Measurements from ENCODE around the gene NXT1. TPM values are rescaled to one million over a fixed set of nuclear protein-coding genes. Genes with fewer than 3 reads are reported as not detected.

The NXT1 gene
- total RNA-seq, 2 donors from 2014 or later = 77.5 to 77.6 TPM

DNA sequence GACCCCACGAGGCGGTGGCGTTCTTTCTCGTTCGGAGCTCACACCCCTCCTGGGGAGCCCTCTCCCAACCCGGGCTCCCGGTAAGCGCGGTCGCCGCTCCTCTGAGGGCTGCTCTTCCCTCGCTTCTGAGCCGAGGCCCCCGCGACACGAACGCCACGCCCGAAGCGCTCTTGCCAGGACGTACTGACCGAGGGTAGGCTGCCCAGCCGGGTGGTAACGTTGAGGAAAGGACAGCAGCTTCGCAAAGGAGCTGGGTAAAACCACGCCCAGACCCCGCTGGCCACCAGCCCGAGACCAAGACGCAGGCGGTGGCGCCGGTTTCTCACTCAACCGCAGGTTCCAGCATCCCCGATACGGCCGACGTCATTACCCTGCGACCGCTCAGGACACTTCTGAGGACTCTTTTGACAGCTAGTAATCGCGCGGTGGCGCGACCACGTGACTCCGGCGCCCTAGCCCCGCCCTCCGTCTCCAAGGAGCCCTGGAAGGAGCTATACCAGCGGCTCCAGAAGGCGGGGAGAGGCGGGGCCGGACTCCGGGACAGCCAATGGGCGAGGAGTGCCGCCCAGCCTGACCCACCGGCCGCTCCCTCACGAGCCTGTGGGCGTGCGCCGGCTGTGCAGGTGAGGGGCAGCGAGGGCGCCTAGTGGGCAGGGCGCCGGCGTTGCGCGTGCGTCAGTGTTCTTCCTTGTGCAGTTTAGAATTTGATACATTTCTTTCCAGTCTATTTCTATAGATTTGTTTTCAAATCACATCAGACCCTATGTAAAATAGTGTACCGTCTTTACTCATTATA, 7.4 kb downstream of the NXT1 start:
- H3K36me3 Mint-ChIP-seq (ENCODE audit: low read depth) = no peaks in the 10 kb centered on the region
- peak; percentile 79 for ATAC-seq
- peak overlapping the region; percentile 94 for H3K27ac Mint-ChIP-seq
- peak overlapping the region; percentile 93 for H3K4me3 Mint-ChIP-seq
- peaks cover 5% of the 10 kb centered on the region for H3K4me1 Mint-ChIP-seq
- H3K9me3 ChIP-seq (ENCODE audit: control insufficient read depth, low read length, poor library complexity, severe bottlenecking) = no peaks in the 10 kb centered on the region
- no peaks in the 10 kb centered on the region for H3K27me3 Mint-ChIP-seq
- peak; percentile 98 to 99 (median 99) for DNase-seq

DNA sequence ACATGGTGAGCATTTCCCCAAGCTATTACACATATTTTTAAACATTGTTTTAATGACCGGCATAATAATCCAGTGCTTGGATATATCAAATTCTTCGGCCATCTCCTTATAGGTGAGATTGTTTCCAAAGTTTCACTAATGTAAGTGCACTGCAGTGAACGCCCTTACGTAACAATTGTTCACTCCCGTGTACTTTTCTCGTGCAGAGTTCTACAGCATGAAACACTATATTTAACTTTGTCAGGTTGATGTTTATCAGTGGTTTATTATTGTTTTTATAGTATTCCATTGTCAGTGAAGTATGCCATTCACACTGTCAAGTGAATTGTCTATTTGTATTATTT, 7.9 kb downstream of the NXT1 start:
- peaks cover 11% of the 10 kb centered on the region for H3K4me1 Mint-ChIP-seq
- H3K27me3 Mint-ChIP-seq = no peaks in the 10 kb centered on the region
- ATAC-seq (no peak), DNase-seq (no peak)
- no peaks in the 10 kb centered on the region for H3K36me3 Mint-ChIP-seq (ENCODE audit: low read depth)
- H3K4me3 Mint-ChIP-seq = peak overlapping the region; percentile 93
- peak overlapping the region; percentile 94 for H3K27ac Mint-ChIP-seq
- H3K9me3 ChIP-seq (ENCODE audit: control insufficient read depth, low read length, poor library complexity, severe bottlenecking) = no peaks in the 10 kb centered on the region

GRCh38 chr20:23358923-23359593, 8.5 kb downstream of the NXT1 start:
- H3K9me3 ChIP-seq (ENCODE audit: control insufficient read depth, low read length, poor library complexity, severe bottlenecking) = no peaks in the 10 kb centered on the region
- no peaks in the 10 kb centered on the region for H3K36me3 Mint-ChIP-seq (ENCODE audit: low read depth)
- H3K27me3 Mint-ChIP-seq = no peaks in the 10 kb centered on the region
- ATAC-seq = no peak
- H3K4me1 Mint-ChIP-seq = peaks cover 15% of the 10 kb centered on the region
- peak overlapping the region; percentile 94 for H3K27ac Mint-ChIP-seq
- no peak for DNase-seq
- H3K4me3 Mint-ChIP-seq = no peak overlapping the region

GRCh38 chr20:23360531-23360930, 9.9 kb downstream of the NXT1 start:
- Mint-ChIP-seq H3K4me1 (peaks cover 27% of the 10 kb centered on the region), H3K36me3 (ENCODE audit: low read depth) (peaks cover 8% of the 10 kb centered on the region), H3K4me3 (peak overlapping the region; percentile 81), H3K27ac (no peak overlapping the region), H3K27me3 (no peaks in the 10 kb centered on the region)
- ATAC-seq = no peak
- DNase-seq = no peak
- H3K9me3 ChIP-seq (ENCODE audit: control insufficient read depth, low read length, poor library complexity, severe bottlenecking) = no peaks in the 10 kb centered on the region

DNA sequence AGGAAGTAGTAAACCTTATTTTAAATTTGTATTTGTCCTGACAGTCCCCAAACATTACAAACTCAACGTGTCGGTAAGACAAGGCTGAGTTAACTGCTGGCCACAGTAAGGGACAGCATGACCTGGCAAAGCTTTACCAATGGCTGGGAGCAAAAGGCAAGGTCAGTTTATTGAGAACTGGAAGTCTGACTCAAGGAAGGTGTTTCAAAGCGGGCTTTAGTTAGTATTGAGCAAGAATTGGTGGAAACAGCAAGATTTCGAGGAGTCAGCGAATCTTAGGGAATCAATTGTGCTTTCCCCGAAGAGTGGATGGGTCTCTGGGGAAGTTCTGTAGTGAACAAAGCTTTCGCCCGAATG, 10.5 kb downstream of the NXT1 start:
- ATAC-seq = no peak
- peaks cover 30% of the 10 kb centered on the region for H3K4me1 Mint-ChIP-seq
- H3K27ac Mint-ChIP-seq = peak overlapping the region; percentile 95

GRCh38 chr20:23361476-23362391, 11.1 kb downstream of the NXT1 start, which contains the start of gene GZF1:
GZF1 (plus strand) TSS chr20:23362182; CDS start chr20:23364384, 2,202 bp downstream.
- Mint-ChIP-seq H3K36me3 (ENCODE audit: low read depth) (peaks cover 8% of the 10 kb centered on the region), H3K4me3 (peak within 1 kb of the TSS; percentile 94), H3K27ac (peak within 1 kb of the TSS; percentile 95), H3K27me3 (no peaks in the 10 kb centered on the region), H3K4me1 (peaks cover 36% of the 10 kb centered on the region)
- peak; percentile 97 to 98 (median 98) for DNase-seq
- ATAC-seq = peak; percentile 81
- no peaks in the 10 kb centered on the region for H3K9me3 ChIP-seq (ENCODE audit: control insufficient read depth, low read length, poor library complexity, severe bottlenecking)

More for the DNA sequence above, 10.5 kb downstream of the NXT1 start:
- Mint-ChIP-seq H3K36me3 (ENCODE audit: low read depth) (peaks cover 8% of the 10 kb centered on the region), H3K27me3 (no peaks in the 10 kb centered on the region), H3K4me3 (peak overlapping the region; percentile 81)
- no peak for DNase-seq
- H3K9me3 ChIP-seq (ENCODE audit: control insufficient read depth, low read length, poor library complexity, severe bottlenecking) = no peaks in the 10 kb centered on the region

DNA sequence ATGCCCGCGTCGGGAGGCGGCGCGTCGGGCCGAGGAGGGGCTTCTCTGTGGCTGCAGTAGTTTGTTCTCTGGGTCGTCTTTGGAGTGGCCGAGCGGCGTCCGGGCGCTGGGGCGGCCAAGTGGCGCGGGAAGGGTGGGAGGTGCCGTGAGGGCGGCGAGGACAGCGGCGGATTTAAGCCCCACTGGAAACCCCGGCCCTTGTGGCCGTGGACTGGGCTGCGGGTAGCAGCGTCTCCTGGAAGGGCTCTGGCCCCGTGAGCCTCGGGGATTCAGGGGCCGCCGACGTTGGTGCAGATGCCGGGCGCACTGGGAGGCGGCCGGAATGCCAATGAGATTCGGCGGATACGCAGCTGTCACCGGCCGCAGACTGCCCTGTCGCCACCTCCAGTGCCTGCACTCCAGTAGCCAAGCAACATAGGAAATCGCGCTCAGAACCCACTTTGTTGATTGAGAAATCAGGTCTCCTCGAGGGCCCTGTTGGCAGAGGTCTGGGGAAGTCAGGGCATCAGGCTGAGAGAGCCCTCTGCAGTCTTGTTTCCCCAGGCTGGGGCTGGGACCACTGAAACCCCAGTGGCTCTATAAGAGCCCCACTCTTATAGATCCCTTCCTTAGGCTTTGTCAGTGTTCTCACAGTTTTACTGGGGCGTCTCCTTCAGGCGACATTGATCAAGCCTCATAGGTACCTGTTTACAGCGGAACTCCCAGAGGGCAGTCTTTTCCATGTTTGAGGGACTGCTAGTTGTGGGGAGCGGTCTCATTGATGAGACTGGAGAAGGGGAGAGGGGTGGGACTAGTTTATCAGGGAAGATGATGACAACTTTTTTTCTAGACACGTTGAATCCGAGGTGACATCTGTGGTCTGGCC, 12.0 kb downstream of the NXT1 start:
- no peak for DNase-seq
- peak overlapping the region; percentile 95 for H3K27ac Mint-ChIP-seq
- ATAC-seq = no peak
- peak overlapping the region; percentile 94 for H3K4me3 Mint-ChIP-seq
- peaks cover 8% of the 10 kb centered on the region for H3K36me3 Mint-ChIP-seq (ENCODE audit: low read depth)
- H3K27me3 Mint-ChIP-seq = no peaks in the 10 kb centered on the region
- peaks cover 41% of the 10 kb centered on the region for H3K4me1 Mint-ChIP-seq
- no peaks in the 10 kb centered on the region for H3K9me3 ChIP-seq (ENCODE audit: control insufficient read depth, low read length, poor library complexity, severe bottlenecking)

DNA sequence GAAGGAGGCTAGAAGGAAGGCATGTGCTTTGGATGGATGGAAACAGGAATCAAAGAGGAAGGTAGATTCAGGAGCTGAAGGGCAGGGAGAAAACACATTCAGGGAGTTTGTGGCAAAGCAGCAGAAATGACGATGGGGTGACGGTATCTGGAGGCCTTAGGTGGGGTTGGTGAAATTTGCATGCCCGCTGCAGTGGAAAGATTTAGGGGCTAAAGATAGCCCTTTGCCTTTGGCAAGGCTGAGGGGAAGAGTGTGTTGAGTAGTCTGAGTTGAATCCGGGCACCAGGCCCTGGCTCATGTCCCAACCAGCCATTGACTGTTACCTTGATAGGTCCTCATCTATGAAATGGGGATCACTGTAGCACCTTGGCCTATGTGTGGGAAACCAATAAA, 12.7 kb downstream of the NXT1 start:
- no peaks in the 10 kb centered on the region for H3K9me3 ChIP-seq (ENCODE audit: control insufficient read depth, low read length, poor library complexity, severe bottlenecking)
- Mint-ChIP-seq H3K36me3 (ENCODE audit: low read depth) (peaks cover 8% of the 10 kb centered on the region), H3K4me1 (peaks cover 43% of the 10 kb centered on the region), H3K4me3 (peak overlapping the region; percentile 94), H3K27ac (peak overlapping the region; percentile 95), H3K27me3 (no peaks in the 10 kb centered on the region)
- DNase-seq (no peak), ATAC-seq (no peak)

DNA sequence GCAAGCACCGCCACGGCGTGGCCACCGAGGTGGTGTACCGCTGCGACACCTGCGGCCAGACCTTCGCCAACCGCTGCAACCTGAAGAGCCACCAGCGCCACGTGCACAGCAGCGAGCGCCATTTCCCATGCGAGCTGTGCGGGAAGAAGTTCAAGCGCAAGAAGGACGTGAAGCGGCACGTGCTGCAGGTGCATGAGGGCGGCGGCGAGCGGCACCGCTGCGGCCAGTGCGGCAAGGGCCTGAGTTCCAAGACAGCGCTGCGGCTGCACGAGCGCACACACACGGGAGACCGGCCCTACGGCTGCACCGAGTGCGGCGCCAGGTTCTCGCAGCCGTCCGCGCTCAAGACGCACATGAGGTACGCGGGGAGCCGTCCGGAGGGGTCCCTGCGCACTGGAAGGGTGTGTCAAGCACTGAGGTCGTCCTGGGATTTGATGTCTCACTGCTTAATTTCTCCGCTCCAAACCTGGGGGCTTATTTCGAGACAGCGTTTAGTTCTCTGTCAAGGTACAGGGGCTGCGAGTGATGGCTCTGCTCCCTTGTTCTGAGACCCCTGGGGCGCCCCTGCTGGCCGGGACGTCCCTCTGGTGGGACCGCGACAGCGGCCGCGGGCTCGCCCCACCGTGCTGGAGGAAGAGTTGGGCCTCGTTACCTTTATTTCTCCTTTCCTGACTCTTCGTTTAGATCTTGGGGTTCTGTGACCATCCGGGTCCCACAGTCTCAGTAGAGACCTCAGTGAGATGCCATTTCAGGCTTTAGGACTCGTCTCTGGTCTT, 15.0 kb downstream of the NXT1 start:
- peak overlapping the region; percentile 90 for H3K27ac Mint-ChIP-seq

DNA sequence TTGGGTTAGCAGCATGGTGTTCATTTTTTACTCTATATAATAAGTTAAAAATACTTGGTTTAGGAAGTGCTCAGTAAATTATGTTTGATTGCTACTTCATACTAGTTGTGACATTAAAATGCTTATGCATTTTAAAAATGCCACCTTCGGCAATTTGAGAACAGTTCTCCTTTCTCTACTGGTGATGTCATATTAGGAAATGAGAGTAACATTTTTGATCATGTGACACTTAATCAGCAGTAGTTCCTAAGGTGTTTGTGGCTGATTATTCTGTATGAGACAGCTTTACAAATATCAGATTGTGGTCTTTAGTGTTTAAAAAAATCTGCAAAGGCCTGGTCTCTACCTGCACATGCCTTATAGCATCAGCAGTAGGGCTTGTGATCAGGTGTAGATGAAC, 15.8 kb downstream of the NXT1 start:
- no peak for DNase-seq
- Mint-ChIP-seq H3K27ac (peak overlapping the region; percentile 90), H3K4me1 (peaks cover 39% of the 10 kb centered on the region), H3K27me3 (no peaks in the 10 kb centered on the region), H3K4me3 (no peak overlapping the region), H3K36me3 (ENCODE audit: low read depth) (peaks cover 8% of the 10 kb centered on the region)
- no peaks in the 10 kb centered on the region for H3K9me3 ChIP-seq (ENCODE audit: control insufficient read depth, low read length, poor library complexity, severe bottlenecking)
- ATAC-seq = no peak

More for the DNA sequence above, 15.0 kb downstream of the NXT1 start:
- Mint-ChIP-seq H3K4me3 (peak overlapping the region; percentile 66), H3K27me3 (no peaks in the 10 kb centered on the region), H3K36me3 (ENCODE audit: low read depth) (peaks cover 8% of the 10 kb centered on the region), H3K4me1 (peaks cover 41% of the 10 kb centered on the region)
- ATAC-seq = no peak
- H3K9me3 ChIP-seq (ENCODE audit: control insufficient read depth, low read length, poor library complexity, severe bottlenecking) = no peaks in the 10 kb centered on the region
- DNase-seq = no peak

DNA sequence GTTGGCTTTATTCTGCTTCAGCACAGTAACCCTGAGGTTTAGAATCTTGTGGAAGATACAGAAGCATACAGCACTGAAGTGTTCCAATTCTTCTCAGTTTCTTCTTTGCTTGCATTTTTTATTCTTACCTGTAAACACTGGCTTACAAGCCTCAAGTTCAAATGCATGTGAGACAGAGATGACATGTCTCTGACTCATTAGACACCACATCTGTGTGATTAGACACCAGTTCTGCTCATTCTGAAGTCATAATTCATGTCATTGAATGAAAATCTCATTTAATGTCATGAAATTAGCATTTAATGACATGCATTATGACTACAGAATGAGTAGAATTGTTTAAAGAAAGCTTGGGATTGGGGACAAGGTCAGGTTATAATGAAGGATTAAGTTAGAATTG, 17.2 kb downstream of the NXT1 start:
- Mint-ChIP-seq H3K4me1 (peaks cover 39% of the 10 kb centered on the region), H3K4me3 (no peak overlapping the region), H3K36me3 (ENCODE audit: low read depth) (peaks cover 8% of the 10 kb centered on the region), H3K27ac (peak overlapping the region; percentile 90), H3K27me3 (no peaks in the 10 kb centered on the region)
- DNase-seq (no peak), ATAC-seq (no peak)
- H3K9me3 ChIP-seq (ENCODE audit: control insufficient read depth, low read length, poor library complexity, severe bottlenecking) = no peaks in the 10 kb centered on the region
